ENCODE results near the gene CDK17. TPM values are rescaled to one million over a fixed set of nuclear protein-coding genes. Genes with fewer than 3 reads are reported as not detected.

The CDK17 gene
- total and polyA plus RNA-seq, 9 of the 15 experiments (the other 6 are each of a cell fraction or from before 2014, with no cell fraction given), result 4.8 to 39.3 (median 21.6) TPM

GRCh38 chr12:96242597-96242996 is 157.6 kb downstream of the CDK17 start (continued):
- TF ChIP-seq ZBTB43 (CRISPR knock-in tag; IDR thresholded peaks at IDR 0.05), result no peak
- TF ChIP-seq CREB3 (tag; conservative IDR thresholded peaks at IDR 0.05; ENCODE audit: low read depth), result no peak
- TF ChIP-seq BRD4 (IDR thresholded peaks at IDR 0.05), result no peak
- no peak for TF ChIP-seq NR2C2 (CRISPR knock-in tag; IDR thresholded peaks at IDR 0.05)
- TF ChIP-seq NR2C2 (tag; IDR thresholded peaks at IDR 0.05), result peak; percentile 72
- TF ChIP-seq PHF8 (IDR thresholded peaks at IDR 0.05; ENCODE audit: borderline replicate concordance, low read length), result peak; percentile 22; the same call in 1 of the 2 replicates

- Histone ChIP-seq H3K4me3 (no peak overlapping the region), H3K9me1 (ENCODE audit: control insufficient read depth, insufficient read depth, low read length) (no peaks in the 10 kb centered on the region), H3K36me3 (ENCODE audit: control insufficient read depth, insufficient read depth, low read length) (no peaks in the 10 kb centered on the region), H3K27ac (ENCODE audit: extremely low read depth, low read depth, low read length) (no peak overlapping the region), H3K9ac (ENCODE audit: insufficient read depth in 1 of 2, low read depth in 2 of 2, low read length in 2 of 2) (no peak overlapping the region), H3K4me2 (ENCODE audit: insufficient read depth, low read length) (peak overlapping the region; percentile 66; the same call in 1 of the 2 replicates), H3K79me2 (ENCODE audit: control insufficient read depth, insufficient read depth, low read length) (no peaks in the 10 kb centered on the region), H3K4me1 (replicated peaks in 1 of 2; ENCODE audit: control insufficient read depth in 2 of 2, insufficient read depth in 2 of 2, low read length in 2 of 2) (peaks cover 11 to 17% of the 10 kb centered on the region in 2 experiments; a peak in 4 of 5 replicates), H3K27me3 (ENCODE audit: control insufficient read depth in 2 of 2, insufficient read depth in 2 of 2, low read length in 2 of 2) (no peaks in the 10 kb centered on the region), H3K9me3 (replicated peaks; ENCODE audit: control insufficient read depth, insufficient read depth, low read depth, low read length) (no peaks in the 10 kb centered on the region), H2AFZ (ENCODE audit: low read depth, low read length) (peak overlapping the region; percentile 82; the same call in 1 of the 2 replicates), H4K20me1 (replicated peaks; ENCODE audit: control insufficient read depth, insufficient read depth, low read length) (no peaks in the 10 kb centered on the region)
- POLR2A ChIA-PET, result interaction anchor here (1.7 kb wide), 1 partner anchor 10 kb away, joined by 7 read pairs; no protein-coding TSS in a partner anchor
- CTCF ChIA-PET (ENCODE audit: low intra/inter-chr PET ratio), result no interaction called here
- WGBS (ENCODE audit: insufficient coverage, low coverage, missing lambda C conversion rate), result 70% methylated on average over 9 of the region's 9 CpGs
- FAIRE-seq (no peak), DNase-seq (ENCODE audit: extremely low read depth in 1 of 4, low spot score in 3 of 4) (no peak), ATAC-seq (no peak)
- intact Hi-C loops (cut with micrococcal nuclease), result no loop called here
- in situ Hi-C loops (cut with MboI), result no loop called here
- BruUV-seq (replicated peaks), result no TSS peak
- TF ChIP-seq NFYB (IDR thresholded peaks at IDR 0.05; ENCODE audit: extremely low read depth, insufficient read length) (no peak), E2F5 (CRISPR knock-in tag; IDR thresholded peaks at IDR 0.05) (no peak), NR0B1 (IDR thresholded peaks at IDR 0.05; ENCODE audit: partially characterized antibody) (no peak), POLR2AphosphoS2 (IDR thresholded peaks at IDR 0.05; ENCODE audit: low read length) (no peak), ZNF644 (tag; IDR thresholded peaks at IDR 0.05; ENCODE audit: low read depth) (no peak), XRCC4 (IDR thresholded peaks at IDR 0.05; ENCODE audit: extremely low read depth, insufficient read depth, insufficient read length) (no peak), FUS (optimal IDR thresholded peaks at IDR 0.05; ENCODE audit: low read depth, low read length) (no peak), MYBL2 (IDR thresholded peaks at IDR 0.05; ENCODE audit: low read depth) (no peak), MYBL2 (CRISPR knock-in tag; IDR thresholded peaks at IDR 0.05; ENCODE audit: borderline replicate concordance) (no peak), ZSCAN32 (CRISPR knock-in tag; IDR thresholded peaks at IDR 0.05) (no peak), SAFB2 (IDR thresholded peaks at IDR 0.05; ENCODE audit: borderline replicate concordance, low read depth, low read length, severe bottlenecking) (no peak)
Observed at GRCh38 chr12:96241846-96242256, 158.4 kb downstream of the CDK17 start.

All from K562 (cell line).